ENCODE measurements around the gene ANXA6.

GRCh38 chr5:151097820-151098767, 59.5 kb downstream of the ANXA6 start:
- TF ChIP-seq REST (IDR thresholded peaks at IDR 0.05; ENCODE audit: insufficient replicate concordance, low read depth) (no peak), CTCF (IDR thresholded peaks at IDR 0.05; ENCODE audit: insufficient read depth, low read length) (no peak), POLR2AphosphoS5 (IDR thresholded peaks at IDR 0.05; ENCODE audit: low read depth) (no peak), GABPA (IDR thresholded peaks at IDR 0.05; ENCODE audit: low read depth) (no peak)
